Measurements from ENCODE around the gene IZUMO4.
"Not testable (repeated sequence)": the region's sequence is repeated elsewhere in the genome, so short reads cannot be mapped to it uniquely, and the experiment has no call there.

IZUMO4 gene

GRCh38 chr19:2122251-2122650, 25.5 kb downstream of the IZUMO4 start:
- DNase-seq (ENCODE audit: low read depth in 2 of 3, low spot score in 1 of 3), result no peak

DNA sequence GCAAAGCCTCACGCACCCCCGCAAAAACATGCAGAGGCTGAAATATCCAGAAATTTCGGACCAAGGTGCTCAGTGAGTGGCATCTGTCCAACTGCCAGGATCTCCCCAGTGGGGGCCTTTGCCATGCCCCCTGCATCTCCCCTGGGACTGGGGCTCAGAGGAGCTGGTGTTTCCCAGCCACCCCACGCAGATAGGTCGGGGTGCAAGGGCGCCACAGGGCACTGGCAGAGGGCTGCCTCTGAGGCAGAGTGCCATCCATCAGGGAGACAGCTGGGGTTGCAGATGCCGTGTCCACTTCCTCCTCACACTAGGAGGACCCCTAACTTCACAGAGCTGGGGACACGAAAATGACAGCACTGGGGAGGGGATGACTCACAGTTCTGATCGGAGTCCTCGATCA, 26.3 kb downstream of the IZUMO4 start:
- no peak for DNase-seq (ENCODE audit: low read depth in 2 of 3, low spot score in 1 of 3)

DNA sequence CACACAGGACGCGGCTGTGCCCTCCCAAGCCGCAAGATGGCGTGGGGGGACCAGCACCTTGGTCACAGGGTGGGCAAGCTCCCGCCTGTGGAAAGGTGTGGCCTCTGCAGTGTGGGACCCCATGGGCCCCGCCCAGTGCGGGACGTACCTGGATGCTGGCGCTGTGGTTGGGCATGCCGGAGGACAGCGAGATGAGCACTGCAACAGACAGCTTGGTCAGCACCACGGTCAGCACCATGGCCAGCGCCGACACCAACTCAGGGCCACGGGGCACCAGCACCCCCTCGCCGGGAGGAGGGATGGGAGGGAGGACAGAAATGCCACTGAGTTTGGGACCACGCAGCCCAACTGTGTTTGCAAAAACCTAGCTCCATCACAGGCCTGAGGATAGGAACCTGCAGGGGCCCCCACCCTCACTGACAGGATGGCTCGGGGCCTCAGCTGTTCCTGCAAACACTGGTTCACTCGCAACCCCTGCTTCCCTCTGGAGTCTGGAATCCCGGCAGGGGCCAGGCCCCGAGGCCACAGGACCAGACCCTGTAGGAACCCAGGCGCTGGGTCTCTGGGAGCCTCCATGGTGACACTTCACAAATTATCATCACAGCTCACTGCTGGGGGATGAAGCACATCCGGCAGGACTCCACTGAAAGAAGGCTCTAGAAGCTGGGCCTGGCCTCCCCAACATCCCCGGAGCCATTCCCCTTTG, 27.1 kb downstream of the IZUMO4 start:
- no peak for DNase-seq (ENCODE audit: low read depth in 2 of 3, low spot score in 1 of 3)

DNA sequence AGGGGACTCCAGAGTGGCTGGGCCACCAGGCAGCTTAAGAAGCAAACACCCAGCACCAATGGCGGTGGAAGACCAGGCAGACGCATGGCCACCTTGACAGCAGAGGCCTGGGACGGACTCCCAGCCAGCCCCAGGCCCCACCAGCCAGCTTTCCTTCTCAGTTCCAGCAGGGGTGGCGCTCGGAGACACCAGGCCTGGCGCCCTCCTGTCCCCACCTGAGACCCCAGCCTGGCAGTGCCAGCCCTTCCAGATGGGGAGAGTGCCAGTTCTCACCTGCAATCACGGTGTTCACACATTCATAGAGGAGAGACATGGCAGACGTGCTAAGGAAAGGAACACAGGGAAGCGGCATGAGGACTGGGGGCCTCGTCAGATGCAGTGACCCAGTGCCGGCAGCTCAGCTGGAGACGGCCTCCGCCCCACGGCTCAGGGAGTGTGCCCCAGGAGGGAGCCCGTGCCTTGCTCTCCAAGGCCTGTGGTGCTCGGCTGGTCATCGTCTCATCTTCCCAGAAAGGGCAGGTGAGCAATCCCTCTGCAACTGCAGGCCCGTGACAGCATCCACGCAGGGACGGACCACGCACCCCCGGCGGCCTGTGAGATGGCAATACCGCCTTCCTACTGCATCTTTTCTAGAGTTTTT, 30.3 kb downstream of the IZUMO4 start:
- no peak for DNase-seq (ENCODE audit: low read depth in 2 of 3, low spot score in 1 of 3)

GRCh38 chr19:2127758-2128157, 31.0 kb downstream of the IZUMO4 start:
- no peak for DNase-seq (ENCODE audit: low read depth in 2 of 3, low spot score in 1 of 3)

- DNase-seq (ENCODE audit: low read depth in 2 of 3, low spot score in 1 of 3), result not testable (repeated sequence)
Observed at GRCh38 chr19:2128252-2128651, 31.5 kb downstream of the IZUMO4 start.

DNA sequence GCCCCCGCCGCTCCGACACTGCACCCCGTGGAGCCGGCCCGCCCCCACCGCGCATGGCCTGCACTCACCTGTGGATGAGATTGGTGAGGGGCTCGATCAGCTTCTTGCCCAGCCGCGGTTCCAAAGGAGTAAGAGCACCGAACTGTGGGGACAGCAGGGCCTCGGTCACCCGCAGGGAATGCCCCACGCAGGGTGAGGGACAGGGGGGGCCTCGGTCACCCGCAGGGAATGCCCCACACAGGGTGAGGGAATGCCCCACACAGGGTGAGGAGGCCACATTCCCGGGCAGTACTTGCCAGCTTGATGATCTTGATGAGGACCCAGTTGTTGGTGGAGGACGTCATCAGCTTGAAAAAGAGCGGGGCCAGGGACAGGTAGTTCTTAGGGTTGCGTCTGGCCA, 32.3 kb downstream of the IZUMO4 start:
- no peak for DNase-seq (ENCODE audit: low read depth in 2 of 3, low spot score in 1 of 3)

- DNase-seq (ENCODE audit: low read depth in 2 of 3, low spot score in 1 of 3), result no peak
Observed at GRCh38 chr19:2129486-2129885, 32.8 kb downstream of the IZUMO4 start.

DNA sequence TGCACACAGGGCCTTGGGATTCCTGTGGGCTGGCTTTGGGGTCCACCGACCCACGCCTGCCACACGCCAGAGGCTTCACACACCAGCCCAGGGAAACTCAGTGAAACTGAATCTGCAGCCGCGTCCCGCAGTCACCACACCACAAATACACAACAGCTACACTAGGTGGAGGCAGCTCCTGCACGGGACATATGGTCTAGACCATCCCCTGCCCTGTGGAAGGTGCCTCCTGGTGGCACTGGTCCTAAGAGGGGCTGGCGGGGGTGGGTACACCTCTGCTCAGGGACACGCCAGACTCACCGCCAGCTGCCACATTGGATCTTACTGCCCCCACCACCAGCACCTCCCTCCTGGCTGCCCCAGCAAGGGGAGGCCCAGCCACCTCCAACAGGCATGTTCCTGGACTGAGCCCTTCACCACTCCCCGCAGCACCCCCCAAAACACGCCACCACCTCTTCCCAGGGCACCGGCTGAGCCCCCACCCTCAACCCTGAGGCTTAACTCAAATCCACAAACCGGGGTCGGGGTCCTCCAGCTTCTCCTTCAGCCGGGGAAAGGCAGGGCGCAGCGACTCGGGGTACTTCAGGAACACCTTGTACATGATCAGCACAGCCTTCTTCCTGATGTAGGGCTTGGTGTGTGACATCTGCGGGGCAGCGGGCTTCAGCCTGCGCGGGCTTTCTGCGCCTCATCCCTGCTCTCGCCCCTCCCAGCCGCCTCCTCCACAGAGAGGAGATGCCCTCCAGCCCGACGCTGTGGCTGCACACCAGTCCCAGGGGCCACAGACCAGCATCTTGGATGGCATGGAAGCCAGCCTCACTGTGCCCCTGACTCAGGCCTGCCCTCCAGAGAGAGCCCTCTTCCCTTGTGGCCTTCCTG, 33.4 kb downstream of the IZUMO4 start:
- no peak for DNase-seq (ENCODE audit: low read depth in 2 of 3, low spot score in 1 of 3)

DNA sequence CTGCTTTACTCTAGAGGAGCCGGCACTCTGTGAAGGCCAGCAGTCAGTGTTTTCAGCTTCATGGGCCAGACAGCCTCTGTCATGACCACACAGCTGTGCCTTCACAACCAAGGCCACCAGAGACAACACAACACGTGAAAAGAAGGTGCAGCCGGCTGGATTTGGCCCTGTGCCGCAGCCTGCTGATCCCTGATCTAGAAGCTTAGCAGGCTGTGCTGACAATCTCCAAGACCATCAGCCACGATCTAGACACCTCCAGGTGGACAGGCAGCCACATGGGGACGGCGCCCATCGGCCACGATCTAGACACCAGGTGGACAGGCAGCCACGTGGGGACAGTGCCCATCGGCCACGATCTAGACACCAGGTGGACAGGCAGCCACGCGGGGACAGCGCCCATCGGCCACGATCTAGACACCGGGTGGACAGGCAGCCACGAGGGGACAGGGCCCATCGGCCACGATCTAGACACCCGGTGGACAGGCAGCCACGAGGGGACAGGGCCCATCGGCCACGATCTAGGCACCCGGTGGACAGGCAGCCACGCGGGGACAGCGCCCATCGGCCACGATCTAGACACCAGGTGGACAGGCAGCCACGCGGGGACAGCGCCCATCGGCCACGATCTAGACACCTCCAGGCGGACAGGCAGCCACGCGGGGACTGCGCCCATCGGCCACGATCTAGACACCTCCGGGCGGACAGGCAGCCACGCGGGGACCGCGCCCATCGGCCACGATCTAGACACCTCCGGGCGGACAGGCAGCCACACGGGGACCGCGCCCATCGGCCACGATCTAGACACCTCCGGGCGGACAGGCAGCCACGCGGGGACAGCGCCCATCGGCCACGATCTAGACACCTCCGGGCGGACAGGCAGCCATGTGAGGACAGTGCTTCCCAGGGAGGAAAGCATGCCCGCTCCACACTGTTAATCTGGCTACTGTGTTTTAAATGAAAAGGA, 34.6 kb downstream of the IZUMO4 start:
- DNase-seq (ENCODE audit: low read depth in 2 of 3, low spot score in 1 of 3), result not testable (repeated sequence)

DNA sequence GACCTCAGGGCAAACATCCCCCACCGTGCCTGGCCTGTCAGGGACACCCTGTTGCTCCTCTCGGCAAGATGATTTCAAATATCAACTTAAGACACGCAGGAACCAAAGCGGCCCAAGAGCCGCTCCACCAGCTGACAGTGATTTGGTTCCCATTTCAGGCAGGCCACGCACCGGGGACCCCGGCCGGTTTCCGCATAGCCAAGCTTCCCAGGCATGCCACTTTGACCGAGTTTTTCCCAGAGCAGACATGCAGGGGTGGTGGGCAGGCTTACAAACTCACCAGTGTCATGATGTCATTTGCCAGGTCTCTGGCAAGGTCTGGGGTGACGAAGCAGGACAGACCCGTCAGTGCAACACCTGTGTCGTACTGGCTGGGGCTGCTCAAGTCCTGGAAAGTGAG, 35.5 kb downstream of the IZUMO4 start:
- no peak for DNase-seq (ENCODE audit: low read depth in 2 of 3, low spot score in 1 of 3)

- no peak for DNase-seq (ENCODE audit: low read depth in 2 of 3, low spot score in 1 of 3)
Observed at GRCh38 chr19:2132731-2133490, 36.2 kb downstream of the IZUMO4 start.

DNA sequence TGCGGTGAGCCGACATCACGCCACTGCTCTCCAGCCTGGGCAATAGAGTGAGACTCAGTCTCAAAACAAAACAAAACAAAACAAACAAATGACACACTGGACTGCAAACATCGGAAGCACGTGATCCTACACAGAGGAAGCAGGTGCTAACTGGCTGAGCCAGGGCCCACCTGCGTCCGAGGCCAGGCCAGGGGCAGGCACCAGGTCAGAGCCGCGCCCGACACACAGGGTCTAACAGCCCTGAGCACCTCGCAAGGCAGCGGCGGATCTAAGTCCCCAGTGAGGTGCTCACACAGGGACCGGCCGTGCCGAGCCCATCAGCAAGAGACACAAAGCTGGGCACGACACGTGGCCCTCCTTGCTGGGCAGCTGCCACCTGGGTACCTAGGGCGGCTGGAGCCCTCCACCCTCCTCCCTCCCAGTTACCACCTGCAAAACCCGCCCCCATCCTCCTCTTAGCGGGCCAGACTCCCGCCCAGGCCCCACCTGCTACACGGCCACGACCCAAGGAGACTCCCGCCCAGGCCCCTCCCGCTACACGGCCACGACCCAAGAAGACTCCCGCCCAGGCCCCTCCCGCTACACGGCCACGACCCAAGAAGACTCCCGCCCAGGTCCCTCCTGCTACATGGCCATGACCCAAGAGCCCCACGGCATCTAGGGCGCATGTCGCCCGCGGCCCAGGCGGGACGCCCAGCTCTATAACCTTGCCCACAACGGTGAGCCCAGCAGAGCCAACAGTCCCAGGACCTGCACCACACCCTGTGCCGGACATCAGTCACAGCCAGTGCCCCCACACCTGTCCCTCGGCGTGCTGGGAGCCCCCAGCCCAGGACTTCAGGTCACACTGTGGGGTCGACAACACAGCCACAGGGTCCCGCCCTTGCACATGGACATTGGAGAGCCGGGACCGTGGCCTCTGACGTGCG, 39.0 kb downstream of the IZUMO4 start:
- no peak for DNase-seq (ENCODE audit: low read depth in 2 of 3, low spot score in 1 of 3)

- no peak for DNase-seq (ENCODE audit: low read depth in 2 of 3, low spot score in 1 of 3)
Observed at GRCh38 chr19:2136796-2137195, 40.1 kb downstream of the IZUMO4 start.

- DNase-seq (ENCODE audit: low read depth in 2 of 3, low spot score in 1 of 3), result no peak
Observed at GRCh38 chr19:2138061-2138728, 41.5 kb downstream of the IZUMO4 start.

- DNase-seq (ENCODE audit: low read depth in 2 of 3, low spot score in 1 of 3), result no peak
Observed at GRCh38 chr19:2139385-2140137, 42.8 kb downstream of the IZUMO4 start.

DNA sequence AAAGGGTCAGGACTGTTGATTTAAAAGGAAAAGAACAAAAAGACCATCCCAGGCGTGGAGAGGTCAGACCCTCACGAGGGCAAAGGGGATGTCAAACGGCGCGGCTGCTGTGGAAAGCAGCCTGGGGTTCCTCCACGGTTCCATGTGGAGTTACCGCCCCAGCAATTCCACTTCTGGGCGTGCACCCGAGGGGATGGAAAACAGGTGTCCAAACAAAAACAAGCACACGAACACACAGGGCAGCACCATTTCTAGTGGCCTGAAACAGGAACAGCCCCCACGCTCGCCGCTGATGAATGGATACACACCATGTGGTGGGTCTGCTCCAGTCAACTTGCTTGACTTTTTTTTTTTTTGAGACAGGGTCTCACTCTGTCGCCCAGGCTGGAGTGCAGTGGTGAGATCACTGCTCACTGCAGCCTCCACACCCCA, 43.4 kb downstream of the IZUMO4 start:
- DNase-seq (ENCODE audit: low read depth in 2 of 3, low spot score in 1 of 3), result no peak
